ENCODE measurements around the gene SPINK5. TPM values are rescaled to one million over a fixed set of nuclear protein-coding genes. Genes with fewer than 3 reads are reported as not detected.

SPINK5 gene
- polyA plus RNA-seq, 5 donors = 0.50 to 1.2 (median 0.84) TPM

DNA sequence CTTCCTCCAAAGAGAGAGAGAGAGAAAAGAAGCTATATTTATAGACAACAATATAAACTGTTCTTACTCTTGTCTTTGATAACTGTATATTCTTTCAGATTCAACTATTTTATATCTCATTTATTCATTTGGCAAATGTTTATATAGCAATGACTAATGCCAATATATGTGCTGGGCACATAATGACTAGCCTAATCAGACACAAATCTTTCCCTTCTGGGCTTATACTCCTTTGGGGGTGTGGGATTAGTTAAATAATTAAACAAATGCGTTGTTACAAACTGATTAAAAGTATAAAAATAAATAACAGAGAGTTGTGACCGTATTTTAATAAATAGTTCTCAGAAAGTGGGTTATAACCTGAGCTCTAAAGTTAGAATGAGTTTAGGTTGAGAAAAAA, 108.6 kb downstream of the SPINK5 start:
- DNase-seq = no peak

DNA sequence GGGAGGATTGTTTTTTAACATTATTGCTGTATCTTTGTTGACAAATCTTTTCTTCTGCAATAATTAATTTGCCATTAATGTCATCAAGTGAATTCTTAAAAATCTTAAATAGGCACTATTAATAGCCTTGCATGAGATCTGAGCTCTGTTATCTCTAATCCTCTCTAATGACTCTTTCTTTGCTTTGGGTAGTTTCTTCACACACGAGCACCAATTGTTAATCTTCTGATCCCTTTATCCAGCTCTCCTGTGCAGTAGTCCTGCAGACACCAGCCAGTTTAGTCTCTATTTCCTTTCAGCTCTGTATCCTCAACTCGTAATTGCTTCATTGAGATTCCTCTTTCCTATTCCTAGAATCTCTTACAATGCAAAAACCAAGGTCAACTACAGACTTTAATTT, 112.7 kb downstream of the SPINK5 start:
- DNase-seq = no peak

DNA sequence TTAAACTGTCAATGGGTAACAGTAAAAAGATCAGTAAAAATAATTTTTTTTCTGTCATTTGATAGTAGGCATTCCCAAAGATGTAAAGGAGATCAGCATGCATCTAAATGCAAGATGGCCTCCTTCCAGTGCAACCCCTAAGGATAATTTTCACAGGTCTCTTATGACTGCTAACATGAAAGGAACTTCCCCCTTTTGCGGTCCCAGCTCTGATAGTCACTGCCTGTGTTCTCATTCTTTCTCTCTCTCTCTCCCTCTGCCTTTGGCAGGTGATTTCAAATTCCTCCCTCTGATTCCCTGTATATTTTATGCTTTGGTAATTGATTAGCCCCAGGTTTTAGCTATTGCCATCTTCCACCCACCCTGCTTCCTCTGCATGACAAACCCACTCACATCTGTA, 113.4 kb downstream of the SPINK5 start:
- DNase-seq = no peak

DNA sequence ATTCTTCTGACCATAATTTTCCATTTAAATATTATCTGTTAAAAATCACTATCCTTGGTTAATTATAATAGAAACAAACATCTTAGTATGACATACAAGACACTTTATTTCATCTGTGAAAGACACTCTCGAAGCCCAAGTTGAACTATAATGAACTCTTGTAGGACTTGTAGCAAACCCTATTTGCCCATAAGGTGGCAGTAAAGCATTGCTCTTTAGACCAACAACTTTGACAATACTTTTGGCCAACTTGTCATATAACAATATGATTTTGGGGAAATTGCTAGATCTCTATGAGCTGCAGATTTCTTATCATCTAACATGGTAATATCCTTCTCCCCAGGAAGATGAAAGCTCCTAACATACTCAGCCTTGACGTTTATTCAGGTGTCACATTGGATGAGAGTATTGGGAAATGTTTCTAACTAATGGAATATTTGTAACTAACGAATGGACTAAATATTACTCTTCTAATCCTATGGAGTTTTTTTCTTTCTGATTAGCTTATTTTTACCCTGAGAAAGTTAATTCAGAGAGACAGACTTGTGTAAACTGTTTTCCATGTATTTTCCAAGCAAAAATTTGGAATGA, 115.5 kb downstream of the SPINK5 start:
- peak; percentile 34 to 52 for DNase-seq

DNA sequence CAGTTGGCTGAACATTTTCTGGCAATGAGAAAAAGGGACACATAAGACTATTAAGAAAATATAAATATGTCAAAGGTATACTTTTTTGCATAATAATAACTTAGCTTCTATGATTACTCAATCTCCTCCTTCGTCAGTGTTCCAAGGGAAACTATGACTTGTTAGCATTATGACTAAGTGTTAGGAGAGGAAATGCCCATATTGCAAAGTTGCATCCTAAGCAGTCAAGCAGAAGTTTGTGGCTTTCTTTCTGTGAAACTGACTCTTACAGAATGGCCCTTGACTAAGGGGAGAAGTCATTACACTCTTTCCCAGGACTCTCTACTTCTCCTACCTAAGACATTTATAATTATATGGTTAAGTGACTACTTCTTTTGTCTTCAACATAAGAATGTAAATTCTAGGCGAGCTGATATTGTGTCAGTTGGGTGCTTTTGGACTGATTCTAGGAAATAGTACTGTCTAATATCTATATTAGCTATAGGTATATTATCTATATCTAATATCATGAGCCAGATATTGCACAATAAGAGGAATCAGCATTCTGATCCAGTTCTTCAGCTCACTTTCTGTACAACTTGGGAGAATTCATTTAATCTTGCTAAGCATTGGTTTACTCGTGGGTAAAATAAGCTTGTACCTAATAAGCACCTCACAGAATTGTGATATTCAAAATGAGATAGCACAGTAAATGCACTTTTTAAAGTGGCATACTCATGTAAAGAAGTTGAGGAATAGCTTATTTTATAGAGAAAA, 122.6 kb downstream of the SPINK5 start:
- no peak for DNase-seq

Other genes with a start within 250 kb of the SPINK5 start
- gene SPINK1, start 232.3 kb upstream of the SPINK5 start, polyA plus RNA-seq (ENCODE audit: insufficient read depth in 1 of 5, insufficient read length in 5 of 5, low replicate concordance in 1 of 5) = 1 to 10 TPM in 3 of 5 donors, under 1 TPM in 2; 0.93 to 1.9 (median 1.0) TPM
- gene SCGB3A2, start 185.3 kb upstream of the SPINK5 start, polyA plus RNA-seq (ENCODE audit: insufficient read depth in 1 of 5, insufficient read length in 5 of 5, low replicate concordance in 1 of 5) = 1,000 to 10,000 TPM; 1,303 to 2,692 (median 2,261) TPM
- gene C5orf46, start 157.4 kb upstream of the SPINK5 start, polyA plus RNA-seq (ENCODE audit: insufficient read depth in 1 of 5, insufficient read length in 5 of 5, low replicate concordance in 1 of 5) = 1 to 10 TPM in 4 of 5 donors, under 1 TPM in 1; 0.94 to 3.8 (median 2.1) TPM
- gene SPINK14, start 104.6 kb downstream of the SPINK5 start, polyA plus RNA-seq (ENCODE audit: insufficient read depth in 1 of 5, insufficient read length in 5 of 5, low replicate concordance in 1 of 5) = not detected
- not detected for gene SPINK6, start 139.1 kb downstream of the SPINK5 start, polyA plus RNA-seq (ENCODE audit: insufficient read depth in 1 of 5, insufficient read length in 5 of 5, low replicate concordance in 1 of 5)
- gene MARCOL, start 174.5 kb downstream of the SPINK5 start, polyA plus RNA-seq (ENCODE audit: insufficient read depth in 1 of 5, insufficient read length in 5 of 5, low replicate concordance in 1 of 5) = under 1 TPM in 2 of 5 donors, not detected in 3; 0.13 to 0.16 TPM
- 1 to 10 TPM in 2 of 5 donors, under 1 TPM in 3; 0.44 to 1.2 (median 0.73) TPM for gene SPINK13, start 204.8 kb downstream of the SPINK5 start, polyA plus RNA-seq (ENCODE audit: insufficient read depth in 1 of 5, insufficient read length in 5 of 5, low replicate concordance in 1 of 5)
- under 1 TPM; 0.18 to 0.72 (median 0.33) TPM for gene SPINK7, start 248.4 kb downstream of the SPINK5 start, polyA plus RNA-seq (ENCODE audit: insufficient read depth in 1 of 5, insufficient read length in 5 of 5, low replicate concordance in 1 of 5)

Data from right lung (tissue), 5 donors.